NCI-H1436 treated with DMSO at 0.1 percent for 48 hours (cell line): ENCODE measurements around the gene ULK3.

Experiments used
- DNase-seq: peaks from one replicate; lab custom pipeline; 2025; lab: John Stamatoyannopoulos, UW

ULK3 gene

DNA sequence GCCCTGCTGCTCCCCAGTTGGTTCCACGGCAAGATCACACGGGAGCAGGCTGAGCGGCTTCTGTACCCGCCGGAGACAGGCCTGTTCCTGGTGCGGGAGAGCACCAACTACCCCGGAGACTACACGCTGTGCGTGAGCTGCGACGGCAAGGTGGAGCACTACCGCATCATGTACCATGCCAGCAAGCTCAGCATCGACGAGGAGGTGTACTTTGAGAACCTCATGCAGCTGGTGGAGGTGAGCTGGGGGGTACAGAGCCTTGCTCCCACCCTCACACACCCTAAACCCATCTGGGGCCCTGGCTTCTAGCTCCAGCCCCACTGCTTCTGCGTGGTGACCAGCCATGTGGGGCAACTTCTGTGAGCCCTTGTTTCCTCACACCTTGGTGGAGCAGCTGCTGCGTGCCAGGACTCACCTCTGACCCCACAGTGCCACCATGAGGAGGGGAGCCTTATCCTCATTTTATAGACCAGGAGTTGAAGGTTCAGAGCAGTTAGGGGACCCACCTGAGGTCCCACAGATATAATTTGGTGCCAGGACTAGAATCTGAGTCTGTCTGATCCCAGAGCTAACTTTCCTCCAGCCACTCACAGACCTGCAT is 43.6 kb downstream of the ULK3 start:
- DNase-seq = no peak

DNA sequence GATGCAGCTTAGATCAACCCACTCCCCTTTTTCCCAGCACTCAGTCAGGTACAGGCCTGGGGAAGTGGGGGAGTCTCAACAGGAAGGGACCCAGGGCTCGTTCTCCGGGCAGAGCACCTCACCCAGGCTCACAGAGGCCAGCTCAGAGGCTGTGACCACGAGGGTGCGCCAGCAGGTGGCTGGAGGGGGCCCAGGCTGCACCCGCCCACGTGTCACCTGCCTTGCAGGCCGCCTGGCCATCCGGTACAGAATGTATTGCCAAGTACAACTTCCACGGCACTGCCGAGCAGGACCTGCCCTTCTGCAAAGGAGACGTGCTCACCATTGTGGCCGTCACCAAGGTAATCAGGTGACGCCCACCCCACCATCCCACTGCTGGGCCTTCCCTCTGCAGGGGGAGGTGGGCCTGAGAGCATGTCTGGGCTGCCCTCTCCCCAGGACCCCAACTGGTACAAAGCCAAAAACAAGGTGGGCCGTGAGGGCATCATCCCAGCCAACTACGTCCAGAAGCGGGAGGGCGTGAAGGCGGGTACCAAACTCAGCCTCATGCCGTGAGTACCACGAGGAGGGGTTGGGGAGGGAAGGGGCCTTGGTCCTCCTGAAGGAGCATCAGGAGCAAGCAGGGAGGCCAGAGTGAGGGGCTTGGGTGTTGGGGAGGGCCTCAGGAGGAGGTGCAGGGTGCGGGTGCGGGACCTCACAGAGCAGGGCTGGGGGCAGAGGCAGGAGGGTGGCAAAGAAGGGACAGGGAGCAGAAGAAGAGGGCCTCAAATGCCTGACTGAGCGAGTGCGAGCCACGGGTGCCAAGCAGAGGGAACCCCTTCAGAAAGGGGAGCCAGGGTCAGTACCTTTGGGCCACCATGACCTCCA is 44.3 kb downstream of the ULK3 start:
- no peak for DNase-seq

DNA sequence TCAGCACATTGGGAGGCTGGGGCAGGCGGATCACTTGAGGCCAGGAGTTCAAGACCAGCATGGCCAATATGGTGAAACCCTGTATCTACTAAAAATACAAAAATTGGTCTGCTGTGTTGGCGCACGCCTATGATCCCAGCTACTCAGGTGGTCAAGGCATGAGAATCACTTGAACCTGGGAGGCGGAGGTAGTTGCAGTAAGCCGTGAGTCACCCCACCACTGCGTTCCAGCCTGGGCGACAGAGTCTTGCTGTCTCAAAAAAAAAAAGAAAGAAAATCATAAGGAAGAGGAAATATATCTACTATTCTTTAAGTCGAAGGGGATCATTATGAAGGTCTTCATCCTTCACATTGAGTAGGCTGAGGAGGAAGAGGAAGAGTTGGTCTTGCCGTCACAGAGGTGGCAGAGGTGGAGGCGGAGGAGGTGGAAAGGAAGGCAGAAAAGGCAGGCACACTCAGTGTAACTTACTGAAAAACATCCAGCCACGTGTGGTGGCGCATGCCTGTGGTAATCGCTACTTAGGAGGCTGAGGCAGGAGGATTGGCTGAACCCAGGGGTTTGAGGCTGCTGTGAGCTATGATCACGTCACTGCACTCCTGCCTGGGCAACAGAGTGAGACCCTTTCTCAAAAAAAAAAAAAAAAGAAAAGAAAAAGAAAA is 46.9 kb downstream of the ULK3 start:
- no peak for DNase-seq

DNA sequence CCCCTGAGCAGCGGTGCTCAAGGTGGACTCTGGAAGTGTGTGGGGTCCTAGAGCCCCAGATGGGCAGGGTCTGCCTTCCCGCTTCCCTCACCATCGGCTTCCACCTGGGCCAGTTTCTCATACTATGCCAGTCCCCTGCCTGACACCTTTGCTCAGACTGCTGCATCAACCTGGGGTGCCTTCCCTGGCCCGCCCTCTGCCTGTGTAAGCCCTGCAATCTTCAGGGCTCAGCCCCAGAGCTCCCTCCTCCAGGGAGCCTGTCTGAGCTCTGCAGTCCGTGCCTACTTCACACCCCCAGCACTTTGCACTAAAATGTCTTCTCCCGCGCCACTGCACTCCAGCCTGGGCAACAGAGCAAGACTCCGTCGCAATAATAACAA is 48.0 kb downstream of the ULK3 start:
- no peak for DNase-seq

DNA sequence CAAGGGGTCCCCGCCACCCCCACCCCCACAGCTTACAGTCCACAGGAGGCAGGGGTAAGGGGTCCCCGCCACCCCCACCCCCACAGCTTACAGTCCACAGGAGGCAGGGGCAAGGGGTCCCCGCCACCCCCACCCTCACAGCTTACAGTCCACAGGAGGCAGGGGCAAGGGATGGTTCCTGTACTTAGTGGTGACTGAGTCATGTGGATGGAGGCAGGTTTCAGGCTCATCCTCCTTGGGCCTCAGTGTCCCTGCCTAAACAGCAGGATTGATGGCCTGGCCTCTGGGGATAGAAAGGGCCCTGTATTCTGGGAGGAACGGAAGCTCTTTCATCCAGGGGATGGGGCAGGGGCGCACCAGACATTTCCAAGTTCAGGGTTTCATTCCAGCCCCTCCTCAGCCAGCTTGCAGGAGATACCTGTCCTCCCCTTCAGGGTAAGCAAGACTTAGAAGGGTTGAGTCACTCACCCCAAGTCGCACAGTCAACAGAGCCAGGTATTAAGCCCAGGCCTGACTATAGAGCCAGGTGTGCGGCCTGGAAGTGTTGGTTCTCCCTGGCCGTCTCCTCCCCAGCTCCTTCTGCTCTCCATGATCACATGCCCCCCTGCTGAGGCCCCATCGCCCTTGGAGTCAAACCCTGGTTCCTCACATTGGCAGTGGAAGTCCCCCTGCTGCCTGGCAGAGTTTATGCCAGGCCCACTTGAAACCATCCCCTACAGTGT is 48.5 kb downstream of the ULK3 start:
- no peak for DNase-seq

DNA sequence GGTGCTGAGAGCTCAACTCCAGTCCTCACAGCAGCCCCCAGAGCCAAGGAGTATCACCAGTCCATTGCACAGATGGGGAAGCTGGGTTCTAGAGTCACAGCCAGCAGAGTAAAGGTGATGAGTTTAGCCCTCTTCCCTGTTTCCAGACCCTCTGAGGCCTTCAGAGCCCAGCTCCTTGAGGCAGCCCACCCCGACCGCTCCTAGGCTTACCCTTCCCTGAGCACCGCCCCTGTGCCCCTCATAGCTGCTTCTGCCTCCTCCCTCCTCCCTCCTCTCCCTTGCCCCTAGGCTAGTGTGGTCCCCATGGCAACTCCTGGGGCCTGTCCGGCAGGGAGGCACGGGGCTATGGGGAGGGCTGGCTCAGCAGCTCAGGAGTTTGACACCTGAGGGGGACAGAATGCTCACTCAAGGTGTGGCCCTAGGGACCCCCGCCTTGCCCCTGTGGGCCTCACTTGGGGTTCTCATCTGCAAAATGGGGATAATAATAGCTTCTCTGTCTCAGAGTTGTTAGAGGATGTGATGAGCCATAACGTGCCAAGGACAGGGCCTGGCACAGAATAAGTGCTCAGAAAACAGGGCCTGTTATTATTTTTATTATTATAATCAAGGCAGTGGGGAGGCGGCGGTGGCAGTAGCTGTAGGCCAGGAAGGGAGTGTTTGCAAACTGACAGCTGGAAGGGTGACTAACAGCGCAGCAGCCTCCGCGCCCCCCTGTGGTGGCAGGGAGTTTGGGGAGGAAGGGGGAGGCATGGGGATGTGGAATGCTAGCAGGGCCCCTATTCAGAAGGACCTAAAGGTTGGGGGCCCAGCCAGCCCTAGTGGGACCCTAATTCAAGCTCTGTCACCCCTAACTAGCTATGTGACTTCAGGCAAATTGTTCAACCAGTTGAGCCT is 49.6 kb downstream of the ULK3 start:
- DNase-seq = no peak

DNA sequence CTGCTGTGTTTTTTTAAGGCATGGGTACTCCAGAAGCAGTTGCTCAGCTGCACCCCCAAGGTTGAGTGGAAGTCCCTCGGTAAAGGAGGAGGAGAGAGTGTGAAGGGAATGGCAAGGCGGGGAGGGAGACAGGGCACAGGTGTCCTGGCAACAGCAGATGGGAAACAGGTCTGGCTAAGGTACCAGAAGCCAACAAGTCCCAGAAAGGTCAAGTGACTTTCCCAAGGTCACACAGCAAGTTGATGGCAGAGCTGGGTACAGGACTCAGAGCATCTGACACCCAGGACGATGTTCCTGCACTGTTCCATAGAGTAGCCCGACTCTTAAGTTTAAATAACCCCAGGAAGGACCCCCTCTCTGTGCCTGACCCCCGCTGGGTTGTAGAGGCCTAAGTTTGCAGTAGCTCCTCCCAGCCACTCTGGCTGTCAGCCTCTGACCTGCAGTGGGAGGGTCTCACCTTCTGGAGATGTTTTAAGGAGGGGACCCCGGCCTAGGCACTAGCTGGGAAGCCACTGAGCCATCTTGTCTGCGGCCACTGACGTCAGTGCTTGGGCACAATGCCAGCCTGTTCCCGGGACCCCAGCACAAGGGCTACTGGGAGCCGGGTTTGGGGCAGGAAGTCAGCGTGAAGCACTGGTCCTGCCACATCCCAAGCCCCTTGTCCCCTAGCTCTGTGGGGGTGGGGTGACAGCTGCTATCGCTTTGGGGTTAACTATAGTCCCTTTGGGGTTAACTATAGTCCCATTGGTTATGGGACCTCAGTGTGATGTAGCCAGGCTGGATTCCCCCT is 50.5 kb downstream of the ULK3 start:
- no peak for DNase-seq

DNA sequence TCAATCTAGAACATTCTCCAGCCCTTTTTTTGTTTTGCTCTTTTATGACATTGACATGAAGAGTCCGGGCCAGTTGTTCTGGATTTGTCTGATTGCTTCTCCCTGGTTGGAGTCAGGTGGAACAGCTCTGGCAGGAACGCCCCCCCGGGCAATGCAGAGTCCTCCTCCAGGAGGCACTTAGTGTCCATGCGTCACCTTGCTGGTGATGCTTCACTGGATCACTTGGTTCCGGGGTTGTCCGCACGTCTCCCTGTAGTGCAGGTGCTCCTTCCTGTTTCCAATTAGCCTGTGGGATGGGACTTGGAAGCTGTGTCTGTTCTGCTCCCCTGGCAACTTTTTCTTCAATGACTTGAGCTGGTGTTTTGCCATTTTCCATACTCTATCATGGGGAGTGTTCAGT is 51.3 kb downstream of the ULK3 start:
- no peak for DNase-seq

DNA sequence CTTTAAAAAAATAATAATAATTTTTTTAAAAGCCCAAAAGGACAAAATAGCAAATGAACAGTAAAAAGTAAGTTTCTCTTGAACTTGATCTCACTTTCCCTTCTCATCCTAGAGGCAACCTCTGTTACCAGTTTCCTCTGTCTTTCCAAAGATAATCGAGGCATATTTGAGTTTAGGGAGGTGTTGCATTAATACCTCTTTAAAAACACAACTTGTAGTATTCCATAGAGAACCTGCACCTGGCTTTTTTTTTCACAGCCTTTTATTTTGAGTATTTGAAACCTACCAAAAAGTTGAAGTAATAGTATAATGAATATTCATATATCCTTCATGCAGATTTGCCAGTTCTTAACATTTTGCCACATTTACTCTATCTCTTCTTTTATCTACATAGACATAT is 51.9 kb downstream of the ULK3 start:
- no peak for DNase-seq

DNA sequence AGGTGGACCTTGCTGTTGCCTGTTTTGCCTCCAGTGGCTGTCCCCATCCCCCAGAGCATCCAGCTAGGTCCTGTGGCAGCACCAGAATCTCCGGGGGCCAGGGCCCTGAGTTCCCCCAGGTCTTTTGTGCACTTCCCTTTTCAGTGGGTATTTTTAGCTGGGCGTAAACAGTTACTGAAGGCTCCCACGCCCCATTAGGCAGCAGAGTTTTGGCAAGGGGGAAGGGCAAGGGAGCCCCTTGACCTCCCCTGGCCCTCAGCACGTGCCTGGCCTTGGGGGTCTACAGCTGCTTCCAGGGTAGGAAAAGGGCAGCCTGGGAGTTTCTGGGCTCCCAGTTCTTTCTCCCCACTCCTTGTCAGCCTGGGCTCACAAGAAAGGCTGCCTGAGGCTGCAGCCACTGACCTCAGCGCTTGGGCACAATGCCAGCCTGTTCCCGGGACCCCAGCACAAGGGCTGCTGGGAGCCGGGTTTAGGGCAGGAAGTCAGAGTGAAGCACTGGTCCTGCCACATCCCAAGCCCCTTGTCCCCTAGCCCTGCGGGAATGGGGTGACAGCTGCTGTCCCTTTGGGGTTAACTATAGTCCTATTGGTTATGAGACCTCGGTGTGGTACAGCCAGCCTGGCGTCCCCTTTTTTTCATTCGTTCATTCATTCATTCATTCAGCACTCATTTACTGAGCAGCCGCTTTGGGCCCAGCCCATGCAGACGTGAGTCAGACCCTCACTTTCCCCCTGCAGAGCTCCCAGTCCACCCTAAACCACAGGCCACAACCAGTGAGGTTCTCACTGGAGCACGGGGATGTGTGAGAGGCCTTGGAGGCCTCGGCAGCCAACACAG is 52.7 kb downstream of the ULK3 start:
- no peak for DNase-seq

DNA sequence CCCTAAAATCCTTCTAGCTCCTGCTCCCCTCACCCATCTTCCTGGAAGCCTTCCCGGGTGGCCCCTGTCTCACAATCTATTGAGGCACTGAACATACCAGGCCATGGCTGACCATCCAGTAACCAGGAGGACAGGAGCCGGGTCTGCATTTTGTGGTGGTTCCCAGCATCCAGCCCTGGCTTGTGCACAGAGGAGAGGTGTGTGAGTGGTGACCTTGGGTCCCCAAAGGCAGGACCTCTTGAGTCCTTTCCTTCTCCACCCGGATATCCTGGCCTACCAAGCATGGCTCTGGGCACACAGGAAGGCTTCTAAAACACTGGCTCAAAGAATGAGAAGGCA is 53.2 kb downstream of the ULK3 start:
- no peak for DNase-seq

DNA sequence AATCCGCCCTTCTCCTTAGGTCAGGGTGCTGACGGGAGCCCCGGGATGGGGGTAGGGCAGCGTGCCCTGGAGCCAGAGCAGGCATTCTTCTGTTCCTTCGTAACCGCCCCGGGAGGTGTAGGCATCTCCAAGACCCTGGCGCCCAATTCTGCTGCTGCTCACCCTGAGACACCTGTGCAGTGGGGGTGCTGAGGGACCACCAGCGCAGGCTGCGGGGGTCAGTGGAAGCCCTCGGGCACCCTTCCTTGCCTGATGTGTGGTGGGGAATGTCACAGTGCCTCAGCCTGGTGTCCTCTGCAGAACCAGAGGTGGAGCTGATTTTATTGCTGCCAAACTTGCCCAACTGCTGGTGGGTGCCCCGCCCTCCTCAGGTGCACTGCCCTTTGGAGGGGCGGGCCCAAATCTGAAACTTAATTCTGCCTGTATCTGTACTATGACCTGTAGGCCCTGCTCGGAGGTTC is 53.8 kb downstream of the ULK3 start:
- no peak for DNase-seq

DNA sequence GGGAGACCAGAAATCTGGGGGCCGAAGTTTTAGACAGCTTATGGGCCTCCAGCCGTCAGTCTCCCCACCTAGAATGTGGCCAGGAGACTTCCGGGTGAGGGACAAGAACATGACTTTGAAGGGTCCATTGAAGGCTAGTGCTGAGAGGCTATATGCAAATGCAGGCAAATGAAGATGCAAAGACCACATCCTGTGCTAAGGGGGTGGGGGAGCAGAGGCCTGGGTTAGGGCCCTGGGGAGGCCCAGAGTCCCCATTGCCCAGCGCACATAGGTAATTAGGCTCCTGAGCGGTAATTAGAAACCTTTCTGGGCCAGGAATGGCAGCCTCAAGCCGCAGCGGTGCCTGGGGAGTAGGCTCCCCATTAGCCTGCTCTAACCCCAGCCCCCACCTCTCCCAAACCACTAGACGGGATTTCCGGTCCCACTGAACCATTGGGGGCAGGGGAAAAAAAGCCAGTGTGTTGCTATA is 54.2 kb downstream of the ULK3 start:
- no peak for DNase-seq

DNA sequence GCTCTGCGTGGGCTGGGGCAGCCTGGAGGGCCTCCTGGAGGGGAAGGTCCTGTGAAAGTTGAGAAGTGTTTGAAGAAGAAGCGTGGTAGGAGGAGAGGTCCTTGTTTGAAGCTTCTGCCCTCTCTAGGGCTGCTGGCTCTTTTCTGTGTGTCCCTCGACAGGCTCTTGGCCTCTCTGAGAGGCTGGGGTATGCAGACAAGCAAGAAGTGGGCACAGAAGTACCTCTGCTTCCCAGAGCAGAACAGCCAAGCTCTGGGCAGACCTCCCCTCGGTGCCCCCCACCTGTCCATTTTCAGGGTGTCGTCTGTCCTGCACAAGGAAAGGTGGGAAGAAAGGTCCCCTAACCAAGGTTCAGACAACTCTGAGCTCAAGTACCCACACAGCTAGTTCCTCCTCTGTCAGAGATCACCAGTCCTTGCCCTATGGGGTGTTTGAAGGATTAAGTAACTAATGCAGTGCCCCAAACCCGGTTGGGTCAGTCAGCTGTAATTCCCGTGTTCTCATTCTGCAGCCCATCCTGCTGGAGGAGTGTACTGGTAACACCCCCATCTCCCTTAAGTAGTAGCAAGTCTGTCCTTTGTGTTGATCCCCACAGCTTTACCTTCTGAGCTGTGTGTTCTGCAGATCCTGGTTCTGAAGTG is 54.8 kb downstream of the ULK3 start:
- DNase-seq = no peak

DNA sequence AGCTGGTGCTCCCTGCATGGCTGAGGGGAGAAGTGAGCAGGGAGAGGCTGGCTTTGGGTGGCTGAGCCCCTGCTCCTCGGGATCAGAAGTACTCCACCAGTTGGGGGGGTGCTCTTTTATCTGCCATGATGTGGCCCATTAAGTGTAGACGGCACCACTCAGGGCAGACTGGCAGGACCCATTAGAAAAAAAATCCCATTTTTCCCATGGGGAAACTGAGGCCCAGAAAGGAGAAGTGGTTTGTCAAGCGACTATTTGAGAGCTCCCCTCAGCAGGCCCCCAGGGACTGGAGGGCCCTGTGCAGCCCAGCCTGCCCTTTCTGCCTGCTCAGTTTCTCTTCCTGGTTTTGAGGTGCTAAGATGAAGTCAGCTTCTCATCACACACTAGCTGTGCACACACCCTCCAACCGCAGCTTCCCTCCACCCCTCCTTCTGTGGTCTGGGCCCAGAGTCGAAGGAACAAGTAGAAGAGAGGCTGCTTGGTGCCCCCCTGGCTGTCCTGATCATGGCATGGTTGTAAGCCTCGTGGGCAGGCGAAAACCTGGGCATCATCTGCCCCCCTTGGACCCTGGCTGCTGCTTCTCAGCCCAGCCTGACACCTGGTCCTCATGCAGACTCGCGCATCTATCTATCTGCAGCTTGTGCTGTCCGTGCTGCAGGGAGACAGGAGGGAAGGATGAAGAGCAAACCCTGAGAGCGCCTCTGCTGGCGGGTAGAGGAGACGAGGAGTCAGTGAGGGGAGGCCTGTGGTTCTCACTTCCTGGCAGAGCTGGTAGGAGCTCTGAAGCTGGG is 55.5 kb downstream of the ULK3 start:
- DNase-seq = no peak

DNA sequence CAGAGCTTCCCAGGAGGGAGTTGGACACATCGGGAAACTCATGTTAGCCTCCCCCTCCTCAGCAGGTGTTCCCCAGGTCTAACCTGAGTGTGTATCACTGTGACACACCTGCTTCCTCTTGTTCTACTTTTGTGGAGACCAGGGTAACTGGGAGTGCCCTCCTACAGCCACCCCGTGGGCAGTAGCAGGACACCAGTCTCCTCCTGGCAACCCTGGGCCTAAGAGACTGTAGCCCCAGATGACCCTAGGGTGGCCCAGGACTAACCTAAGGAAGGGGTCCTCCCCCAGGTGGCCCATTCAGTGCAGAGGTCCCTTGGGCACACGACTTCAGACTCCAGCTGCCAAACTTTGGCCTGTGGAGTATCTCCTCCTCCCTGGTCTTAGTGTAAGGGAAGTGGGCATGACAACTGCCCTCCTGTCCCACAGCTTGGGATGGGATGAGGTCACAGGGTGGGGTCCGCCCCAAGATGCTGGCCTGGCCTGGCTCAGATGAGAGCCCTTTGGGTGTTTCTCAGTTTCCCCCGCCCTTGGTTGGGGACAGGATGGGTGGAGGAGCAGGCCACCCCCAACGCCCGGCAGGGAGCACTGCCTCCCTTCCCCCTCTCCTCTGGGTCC is 56.3 kb downstream of the ULK3 start:
- no peak for DNase-seq
